C4-2B (cell line): ENCODE data around the gene ZNF567.

Source experiments
- ZFX ChIP-seq: fragments of 450-650 bp; IDR thresholded peaks from 2 replicates; pipeline ENCODE4 v1.6.1; 2017
- TF ChIP-seq, protein P1 (sequence below): fragments of 450-650 bp; conservative IDR thresholded peaks from 2 replicates; pipeline ENCODE4 v1.5.1; 2017; ENCODE audit warnings: mild to moderate bottlenecking

GRCh38 chr19:36709423-36709822 lies 22.0 kb downstream of the ZNF567 start:
- TF ChIP-seq, protein P1, sequence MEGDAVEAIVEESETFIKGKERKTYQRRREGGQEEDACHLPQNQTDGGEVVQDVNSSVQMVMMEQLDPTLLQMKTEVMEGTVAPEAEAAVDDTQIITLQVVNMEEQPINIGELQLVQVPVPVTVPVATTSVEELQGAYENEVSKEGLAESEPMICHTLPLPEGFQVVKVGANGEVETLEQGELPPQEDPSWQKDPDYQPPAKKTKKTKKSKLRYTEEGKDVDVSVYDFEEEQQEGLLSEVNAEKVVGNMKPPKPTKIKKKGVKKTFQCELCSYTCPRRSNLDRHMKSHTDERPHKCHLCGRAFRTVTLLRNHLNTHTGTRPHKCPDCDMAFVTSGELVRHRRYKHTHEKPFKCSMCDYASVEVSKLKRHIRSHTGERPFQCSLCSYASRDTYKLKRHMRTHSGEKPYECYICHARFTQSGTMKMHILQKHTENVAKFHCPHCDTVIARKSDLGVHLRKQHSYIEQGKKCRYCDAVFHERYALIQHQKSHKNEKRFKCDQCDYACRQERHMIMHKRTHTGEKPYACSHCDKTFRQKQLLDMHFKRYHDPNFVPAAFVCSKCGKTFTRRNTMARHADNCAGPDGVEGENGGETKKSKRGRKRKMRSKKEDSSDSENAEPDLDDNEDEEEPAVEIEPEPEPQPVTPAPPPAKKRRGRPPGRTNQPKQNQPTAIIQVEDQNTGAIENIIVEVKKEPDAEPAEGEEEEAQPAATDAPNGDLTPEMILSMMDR: no peak
- TF ChIP-seq ZFX: no peak
